Measurements from ENCODE around the gene SORCS2.

SORCS2 gene

GRCh38 chr4:7273738-7274297, 81.5 kb downstream of the SORCS2 start:
- DNase-seq = no peak

- no peak for DNase-seq
Observed at GRCh38 chr4:7275067-7275466, 82.7 kb downstream of the SORCS2 start.

GRCh38 chr4:7275490-7276154, 83.3 kb downstream of the SORCS2 start:
- DNase-seq = no peak

- no peak for DNase-seq
Observed at GRCh38 chr4:7276515-7276914, 84.2 kb downstream of the SORCS2 start.

- no peak for DNase-seq
Observed at GRCh38 chr4:7278071-7278765, 85.9 kb downstream of the SORCS2 start.

GRCh38 chr4:7278981-7279380, 86.6 kb downstream of the SORCS2 start:
- no peak for DNase-seq

GRCh38 chr4:7279902-7280301, 87.6 kb downstream of the SORCS2 start:
- no peak for DNase-seq

GRCh38 chr4:7280926-7281690, 88.8 kb downstream of the SORCS2 start:
- DNase-seq = no peak

GRCh38 chr4:7281691-7282665, 89.6 kb downstream of the SORCS2 start:
- no peak for DNase-seq

GRCh38 chr4:7282786-7283440, 90.6 kb downstream of the SORCS2 start:
- DNase-seq = no peak

GRCh38 chr4:7285244-7286094, 93.1 kb downstream of the SORCS2 start:
- no peak for DNase-seq

GRCh38 chr4:7286170-7286569, 93.8 kb downstream of the SORCS2 start:
- DNase-seq = no peak

- DNase-seq = no peak
Observed at GRCh38 chr4:7286798-7287197, 94.5 kb downstream of the SORCS2 start.

- no peak for DNase-seq
Observed at GRCh38 chr4:7287274-7287917, 95.1 kb downstream of the SORCS2 start.

GRCh38 chr4:7287918-7288280, 95.6 kb downstream of the SORCS2 start:
- no peak for DNase-seq

GRCh38 chr4:7288751-7289523, 96.6 kb downstream of the SORCS2 start:
- no peak for DNase-seq

- no peak for DNase-seq
Observed at GRCh38 chr4:7289589-7289988, 97.3 kb downstream of the SORCS2 start.

GRCh38 chr4:7291372-7292114, 99.2 kb downstream of the SORCS2 start:
- DNase-seq = no peak

GRCh38 chr4:7293703-7294102, 101.4 kb downstream of the SORCS2 start:
- no peak for DNase-seq
